ENCODE results near the gene TXNL4A. TPM values are rescaled to one million over a fixed set of nuclear protein-coding genes. Genes with fewer than 3 reads are reported as not detected.

Gene TXNL4A
- total RNA-seq, 2 experiments from 2014 or later: 120 TPM

DNA sequence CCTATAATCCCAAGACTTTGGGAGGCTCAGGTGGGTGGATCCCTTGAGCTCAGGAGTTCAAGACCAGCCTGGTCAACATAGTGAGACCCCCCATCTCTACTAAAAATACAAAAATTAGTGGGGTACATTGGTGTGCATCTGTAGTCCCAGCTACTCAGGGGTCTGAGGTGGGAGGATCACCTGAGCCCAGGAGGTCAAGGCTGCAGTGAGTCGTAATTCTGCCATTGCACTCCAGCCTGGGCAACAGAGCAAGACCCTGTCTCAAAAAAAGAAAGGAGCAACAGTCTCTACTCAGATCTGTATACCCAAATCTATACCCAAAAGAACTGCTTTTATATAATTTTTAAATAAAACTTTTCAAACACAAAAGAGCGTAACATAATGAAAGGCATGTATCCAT lies 29.4 kb downstream of the TXNL4A start:
- POLR2A ChIA-PET: interaction anchor here (1.3 kb wide), 1 partner anchor 29 kb away, joined by 4 read pairs; the partner anchor contains the start of gene TXNL4A
- Mint-ChIP-seq H3K4me3 (no peak overlapping the region), H3K36me3 (ENCODE audit: low read depth) (no peaks in the 10 kb centered on the region), H3K4me1 (peaks cover 39% of the 10 kb centered on the region), H3K27ac (no peak overlapping the region), H3K27me3 (peaks cover 20% of the 10 kb centered on the region), H3K9me3 (no peaks in the 10 kb centered on the region)
- CTCF ChIA-PET: interaction anchor here (1.1 kb wide), 1 partner anchor 8 kb away, joined by 3 read pairs; no protein-coding TSS in a partner anchor
- DNase-seq: no peak

DNA sequence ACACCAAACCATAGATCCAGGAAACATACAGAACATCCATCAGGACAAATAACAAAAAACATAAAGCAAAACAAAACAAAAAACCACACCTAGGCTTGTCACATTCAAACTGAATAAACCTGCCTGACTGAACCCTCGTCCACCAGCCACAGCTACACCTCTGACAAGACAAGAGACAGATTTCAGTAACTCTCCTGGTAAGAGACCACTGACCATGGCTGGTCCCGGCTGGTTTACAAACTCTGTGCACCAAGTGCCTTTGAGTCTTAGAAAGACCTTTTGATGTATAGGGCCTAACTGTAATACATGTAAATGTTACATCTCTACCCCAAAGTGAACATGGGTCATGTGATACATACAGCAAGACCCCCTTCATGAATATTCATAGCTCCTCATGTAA lies 32.1 kb downstream of the TXNL4A start:
- no peak overlapping the region for H3K4me3 Mint-ChIP-seq
- ChIA-PET POLR2A (no interaction called here), CTCF (no interaction called here)
- H3K36me3 Mint-ChIP-seq (ENCODE audit: low read depth): no peaks in the 10 kb centered on the region
- DNase-seq: no peak
- peaks cover 19% of the 10 kb centered on the region for H3K4me1 Mint-ChIP-seq
- no peaks in the 10 kb centered on the region for H3K9me3 Mint-ChIP-seq
- H3K27me3 Mint-ChIP-seq: peaks cover 15% of the 10 kb centered on the region
- no peak overlapping the region for H3K27ac Mint-ChIP-seq

DNA sequence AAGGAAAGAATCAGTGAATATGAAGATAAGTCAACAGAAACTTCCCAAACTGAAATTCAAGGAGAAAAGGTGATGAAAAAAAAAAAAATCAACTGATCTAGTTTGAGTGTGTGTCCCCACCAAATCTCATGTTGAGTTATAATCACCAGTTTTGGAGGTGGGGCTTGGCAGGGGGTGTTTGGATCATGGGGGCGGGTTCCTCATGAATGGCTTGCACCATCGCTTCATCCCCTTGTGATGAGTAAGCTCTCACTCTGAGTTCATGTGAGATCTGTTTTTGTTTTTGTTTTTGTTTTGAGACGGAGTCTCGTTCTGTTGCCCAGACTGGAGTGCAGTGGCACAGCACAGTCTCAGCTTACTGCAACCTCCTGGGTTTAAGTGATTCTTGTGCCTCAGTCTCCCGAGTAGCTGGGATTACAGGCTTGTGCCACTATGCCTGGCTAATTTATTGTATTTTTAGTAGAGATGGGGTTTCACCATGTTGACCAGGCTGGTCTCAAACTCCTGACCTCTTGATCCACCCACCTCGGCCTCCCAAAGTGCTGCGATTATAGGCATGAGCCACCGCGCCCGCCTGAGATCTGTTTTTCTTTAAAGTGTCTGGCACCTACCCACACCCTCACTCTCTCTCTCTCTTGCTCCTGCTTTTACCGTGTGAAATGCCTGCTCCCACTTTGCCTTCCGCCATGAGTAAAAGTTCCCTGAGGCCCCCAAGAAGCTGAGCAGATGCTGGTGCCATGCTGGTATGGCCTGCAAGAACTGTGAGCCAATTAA lies 32.9 kb downstream of the TXNL4A start:
- Mint-ChIP-seq H3K4me1 (peaks cover 16% of the 10 kb centered on the region), H3K9me3 (no peaks in the 10 kb centered on the region), H3K27ac (no peak overlapping the region), H3K27me3 (peaks cover 15% of the 10 kb centered on the region), H3K36me3 (ENCODE audit: low read depth) (no peaks in the 10 kb centered on the region), H3K4me3 (no peak overlapping the region)
- no peak for DNase-seq
- ChIA-PET CTCF (no interaction called here), POLR2A (no interaction called here)

DNA sequence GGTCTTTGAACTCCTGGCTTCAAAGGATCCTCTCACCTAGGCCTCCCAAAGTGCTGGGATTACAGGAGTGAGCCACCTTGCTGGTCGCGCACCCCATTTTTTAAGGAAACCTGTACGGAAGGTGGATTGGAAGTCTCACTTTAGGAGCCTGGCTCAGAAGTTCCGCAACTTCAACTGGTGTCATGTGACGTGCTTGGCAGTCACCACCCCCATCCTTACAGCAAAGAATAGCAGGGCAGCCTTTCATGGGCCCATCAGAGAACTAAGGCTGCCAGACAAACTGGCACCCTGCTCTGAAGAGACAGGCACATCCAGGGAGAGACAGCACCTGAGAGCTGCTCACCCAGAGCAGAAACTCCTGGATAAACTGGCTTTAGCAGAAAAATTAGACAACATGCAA lies 33.6 kb downstream of the TXNL4A start:
- H3K4me3 Mint-ChIP-seq: no peak overlapping the region
- H3K9me3 Mint-ChIP-seq: no peaks in the 10 kb centered on the region
- no peak overlapping the region for H3K27ac Mint-ChIP-seq
- H3K27me3 Mint-ChIP-seq: peaks cover 15% of the 10 kb centered on the region
- no peak for DNase-seq
- peaks cover under 1% of the 10 kb centered on the region for H3K36me3 Mint-ChIP-seq (ENCODE audit: low read depth)
- H3K4me1 Mint-ChIP-seq: peaks cover 16% of the 10 kb centered on the region
- CTCF ChIA-PET: no interaction called here
- POLR2A ChIA-PET: no interaction called here

DNA sequence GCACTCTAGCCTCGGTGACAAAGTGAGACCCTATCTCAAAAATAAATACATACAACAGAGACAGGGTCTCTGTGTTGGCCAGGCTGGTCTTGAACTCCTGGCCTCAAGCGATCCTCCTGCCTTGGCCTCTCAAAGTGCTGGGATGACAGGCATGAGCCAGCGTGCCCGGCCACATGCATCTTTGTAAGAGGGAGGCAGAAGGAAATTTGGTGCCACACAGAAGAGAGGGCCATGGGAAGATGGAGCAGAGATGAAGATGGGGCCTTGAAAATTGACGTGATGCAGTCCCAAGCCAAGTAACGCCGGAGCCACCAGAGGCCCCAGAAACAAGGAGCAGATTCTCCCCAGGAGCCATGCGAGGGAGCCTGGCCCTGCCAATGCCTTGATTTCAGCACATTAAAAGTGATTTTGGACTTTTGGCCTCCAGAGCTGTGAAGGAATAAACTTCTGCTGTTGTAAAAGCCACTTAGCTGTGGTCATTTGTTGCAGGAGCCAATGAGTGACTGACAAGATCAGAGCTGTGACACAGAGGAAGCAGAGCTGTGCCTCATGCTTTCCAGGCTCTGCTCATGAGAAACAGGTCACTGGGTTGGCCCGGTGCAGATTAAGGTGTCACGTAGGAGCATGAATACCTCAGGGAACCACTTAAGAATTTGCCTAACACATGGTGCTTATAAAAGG lies 34.3 kb downstream of the TXNL4A start:
- CTCF ChIA-PET: no interaction called here
- H3K27ac Mint-ChIP-seq: no peak overlapping the region
- H3K36me3 Mint-ChIP-seq (ENCODE audit: low read depth): peaks cover 4% of the 10 kb centered on the region
- no peak for DNase-seq
- H3K27me3 Mint-ChIP-seq: peaks cover 15% of the 10 kb centered on the region
- POLR2A ChIA-PET: interaction anchor here (3.6 kb wide), 1 partner anchor 8 kb away, joined by 34 read pairs; no protein-coding TSS in a partner anchor
- no peak overlapping the region for H3K4me3 Mint-ChIP-seq
- H3K4me1 Mint-ChIP-seq: peaks cover 19% of the 10 kb centered on the region
- no peaks in the 10 kb centered on the region for H3K9me3 Mint-ChIP-seq

DNA sequence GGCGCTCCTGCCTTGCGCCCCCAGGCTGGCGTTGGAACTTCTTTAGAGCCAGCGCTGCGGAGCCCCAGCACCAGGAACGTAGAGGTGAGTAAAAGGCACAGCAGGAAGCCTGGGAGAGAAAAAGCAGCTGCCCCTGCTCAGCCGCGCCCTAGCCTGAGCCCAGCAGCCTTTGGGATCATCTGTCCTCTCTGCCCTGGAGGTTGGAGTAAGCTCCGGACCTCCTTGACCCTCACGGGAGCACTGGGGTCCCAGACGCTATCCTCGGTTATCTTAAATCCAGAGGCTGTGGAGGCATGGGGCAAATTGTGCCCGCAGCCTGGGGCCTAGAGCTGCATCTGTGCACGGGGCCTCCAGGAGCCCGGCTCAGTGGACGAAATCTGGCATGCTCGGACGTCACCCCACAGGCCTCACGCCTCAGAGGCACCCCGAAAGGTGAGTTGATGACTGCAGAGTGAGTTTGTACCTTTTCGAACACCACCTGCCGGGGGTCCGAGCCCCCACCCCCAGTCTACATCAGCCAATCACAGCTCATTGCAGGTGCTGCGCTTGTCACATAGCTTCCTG lies 35.3 kb downstream of the TXNL4A start:
- H3K36me3 Mint-ChIP-seq (ENCODE audit: low read depth): peaks cover 8% of the 10 kb centered on the region
- H3K27me3 Mint-ChIP-seq: peaks cover 15% of the 10 kb centered on the region
- POLR2A ChIA-PET: interaction anchor here (3.6 kb wide), 1 partner anchor 9 kb away, joined by 34 read pairs; no protein-coding TSS in a partner anchor
- no peaks in the 10 kb centered on the region for H3K9me3 Mint-ChIP-seq
- peaks cover 23% of the 10 kb centered on the region for H3K4me1 Mint-ChIP-seq
- DNase-seq: no peak
- H3K4me3 Mint-ChIP-seq: no peak overlapping the region
- CTCF ChIA-PET: interaction anchor here (0.7 kb wide), 1 partner anchor 14 kb away, joined by 3 read pairs; no protein-coding TSS in a partner anchor
- no peak overlapping the region for H3K27ac Mint-ChIP-seq

DNA sequence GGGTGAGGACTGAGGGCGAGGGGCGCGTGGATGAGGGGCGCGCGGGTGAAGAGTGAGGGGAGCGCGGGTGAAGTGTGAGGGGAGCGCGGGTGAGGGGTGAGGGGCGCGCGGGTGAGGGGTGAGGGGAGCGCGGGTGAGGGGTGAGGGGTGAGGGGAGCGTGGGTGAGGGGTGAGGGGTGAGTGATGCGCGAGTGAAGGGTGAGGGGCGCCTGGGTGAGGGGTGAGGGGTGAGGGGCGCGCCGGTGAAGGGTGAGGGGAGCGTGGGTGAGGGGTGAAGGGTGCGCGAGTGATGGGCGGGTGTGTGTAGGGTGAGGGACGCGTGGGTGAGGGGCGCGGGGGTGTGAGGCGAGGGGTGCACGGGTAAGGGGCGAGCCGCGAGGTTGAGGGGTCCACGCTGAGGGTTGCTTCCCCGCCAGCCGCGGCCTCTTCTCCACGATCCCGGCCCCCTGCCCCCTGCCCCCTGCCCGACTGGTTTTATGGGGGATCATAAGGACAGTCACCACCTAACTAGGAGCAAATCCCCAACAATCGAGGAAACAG lies 35.8 kb downstream of the TXNL4A start:
- H3K36me3 Mint-ChIP-seq (ENCODE audit: low read depth): peaks cover 8% of the 10 kb centered on the region
- no peak for DNase-seq
- H3K4me3 Mint-ChIP-seq: no peak overlapping the region
- no peaks in the 10 kb centered on the region for H3K9me3 Mint-ChIP-seq
- ChIA-PET POLR2A (interaction anchor here (0.9 to 3.6 kb wide), 4 partner anchors 10 to 273 kb away, joined by 4 to 34 read pairs (median 23); partner anchors contain the start of genes CTDP1, RBFA and TXNL4A), CTCF (interaction anchor here (1.7 kb wide), 1 partner anchor 33 kb away, joined by 10 read pairs; no protein-coding TSS in a partner anchor)
- peaks cover 15% of the 10 kb centered on the region for H3K27me3 Mint-ChIP-seq
- peaks cover 23% of the 10 kb centered on the region for H3K4me1 Mint-ChIP-seq
- H3K27ac Mint-ChIP-seq: no peak overlapping the region

DNA sequence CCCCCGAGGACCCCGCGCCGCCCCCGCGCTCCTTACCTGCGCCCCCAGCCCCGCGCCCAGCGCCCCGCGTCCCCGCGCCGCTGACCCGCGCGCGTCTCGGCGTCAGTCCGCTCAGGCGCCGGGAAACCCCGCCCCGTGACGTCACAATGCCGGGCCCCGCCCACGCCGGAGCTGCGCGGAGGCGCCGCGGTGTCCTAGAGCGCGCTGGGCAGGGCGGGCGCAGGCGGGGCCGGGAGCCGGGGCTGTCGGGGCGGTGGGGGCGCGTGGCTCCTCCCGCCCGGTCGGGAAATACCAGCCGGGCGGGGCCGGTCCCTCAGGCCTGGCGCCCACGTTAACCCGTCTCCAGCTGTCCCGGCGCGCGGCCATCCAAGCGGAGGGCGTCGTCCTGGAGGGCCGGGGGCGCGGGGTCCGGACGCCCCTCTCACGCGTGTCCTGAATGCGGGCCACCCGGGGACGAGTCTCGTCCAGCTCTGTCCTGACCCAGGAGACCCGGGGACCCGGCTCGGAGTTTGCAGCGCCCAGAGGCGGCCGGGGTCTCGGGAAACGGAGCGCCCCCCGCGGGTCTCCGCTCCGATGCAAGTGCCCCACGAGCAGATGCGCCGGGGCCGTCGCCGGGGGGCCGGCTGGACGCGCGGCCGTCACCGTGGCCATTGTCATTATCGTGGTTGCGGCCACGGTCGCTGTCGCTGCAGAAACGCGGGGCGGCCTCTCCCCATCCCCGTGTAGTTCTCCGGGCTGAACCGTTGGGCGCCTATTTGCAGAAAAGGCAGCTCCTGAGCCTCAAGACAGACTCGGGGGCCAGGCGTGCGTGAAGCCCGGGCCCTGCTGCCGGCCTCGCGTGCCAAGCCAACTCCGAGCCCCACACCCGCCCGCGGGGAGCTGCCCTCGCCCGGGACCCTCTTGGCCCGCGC lies 36.6 kb downstream of the TXNL4A start, which contains the start of gene SLC66A2:
Gene SLC66A2, minus strand, starts transcription at position 109 of the 911 bp plus-strand sequence. CDS start 727 bp downstream, outside the sequence.
- Mint-ChIP-seq H3K27me3 (peaks cover 15% of the 10 kb centered on the region), H3K36me3 (ENCODE audit: low read depth) (peaks cover 8% of the 10 kb centered on the region), H3K4me1 (peaks cover 23% of the 10 kb centered on the region), H3K4me3 (peak within 1 kb of the TSS; percentile 82), H3K9me3 (no peaks in the 10 kb centered on the region), H3K27ac (peak within 1 kb of the TSS; percentile 42)
- CTCF ChIA-PET: interaction anchor here (0.6 to 1.7 kb wide), 2 partner anchors 10 to 34 kb away, joined by 3 to 10 read pairs; no protein-coding TSS in a partner anchor
- POLR2A ChIA-PET: interaction anchor here (0.9 to 3.6 kb wide), 4 partner anchors 11 to 272 kb away, joined by 4 to 34 read pairs (median 23); partner anchors contain the start of genes CTDP1, RBFA and TXNL4A
- peak; percentile 94 for DNase-seq

DNA sequence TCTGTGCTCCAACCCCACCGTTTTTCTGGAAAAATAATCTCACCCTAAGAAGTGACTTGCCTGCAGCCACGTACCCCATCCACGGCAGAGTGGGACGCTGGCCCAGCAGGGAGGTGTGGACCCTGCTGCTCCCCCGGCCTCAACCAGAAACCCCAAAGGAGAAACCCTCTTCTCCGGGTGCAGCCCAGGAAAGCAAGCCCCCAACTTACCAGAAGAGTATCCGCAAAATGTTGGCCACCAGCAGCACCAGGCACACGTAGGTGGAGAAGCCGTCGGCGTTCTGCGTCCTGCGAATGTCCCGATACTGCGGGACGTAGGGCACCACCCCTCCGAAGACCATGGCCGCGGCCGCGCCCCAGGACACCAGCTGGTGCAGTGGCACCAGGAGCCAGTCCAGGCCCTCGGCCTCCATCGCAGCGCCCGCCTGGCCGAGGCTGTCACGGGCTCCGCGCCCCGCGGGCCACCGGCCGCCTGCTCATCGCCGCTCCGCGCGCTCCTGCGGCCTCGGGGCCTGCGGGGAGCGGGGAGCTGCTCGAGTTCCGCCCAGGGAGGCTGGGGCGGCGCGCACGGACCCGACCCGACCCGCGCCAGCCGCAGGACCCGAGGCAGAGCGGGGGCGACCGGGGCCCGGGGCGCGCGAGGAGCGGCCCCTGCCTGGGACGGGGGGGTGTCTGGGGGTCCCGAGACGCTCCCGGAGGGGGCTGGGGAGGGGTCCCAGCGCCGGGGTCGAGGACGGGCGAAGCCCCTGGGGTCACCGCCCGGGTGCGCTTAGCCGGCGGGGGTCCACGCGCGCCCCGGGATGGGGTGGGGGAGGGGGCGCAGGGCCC lies 37.6 kb downstream of the TXNL4A start:
- Mint-ChIP-seq H3K9me3 (no peaks in the 10 kb centered on the region), H3K4me3 (peak overlapping the region; percentile 82), H3K4me1 (peaks cover 23% of the 10 kb centered on the region), H3K27ac (peak overlapping the region; percentile 42), H3K27me3 (peaks cover 11% of the 10 kb centered on the region), H3K36me3 (ENCODE audit: low read depth) (peaks cover 12% of the 10 kb centered on the region)
- DNase-seq: no peak
- CTCF ChIA-PET: interaction anchor here (1.0 to 1.8 kb wide), 3 partner anchors 9 to 84 kb away, joined by 3 to 10 read pairs (median 4); partner anchors contain the start of gene RBFA
- POLR2A ChIA-PET: interaction anchor here (0.7 to 3.6 kb wide), 6 partner anchors 9 to 271 kb away, joined by 3 to 34 read pairs (median 9); partner anchors contain the start of genes CTDP1 and TXNL4A

DNA sequence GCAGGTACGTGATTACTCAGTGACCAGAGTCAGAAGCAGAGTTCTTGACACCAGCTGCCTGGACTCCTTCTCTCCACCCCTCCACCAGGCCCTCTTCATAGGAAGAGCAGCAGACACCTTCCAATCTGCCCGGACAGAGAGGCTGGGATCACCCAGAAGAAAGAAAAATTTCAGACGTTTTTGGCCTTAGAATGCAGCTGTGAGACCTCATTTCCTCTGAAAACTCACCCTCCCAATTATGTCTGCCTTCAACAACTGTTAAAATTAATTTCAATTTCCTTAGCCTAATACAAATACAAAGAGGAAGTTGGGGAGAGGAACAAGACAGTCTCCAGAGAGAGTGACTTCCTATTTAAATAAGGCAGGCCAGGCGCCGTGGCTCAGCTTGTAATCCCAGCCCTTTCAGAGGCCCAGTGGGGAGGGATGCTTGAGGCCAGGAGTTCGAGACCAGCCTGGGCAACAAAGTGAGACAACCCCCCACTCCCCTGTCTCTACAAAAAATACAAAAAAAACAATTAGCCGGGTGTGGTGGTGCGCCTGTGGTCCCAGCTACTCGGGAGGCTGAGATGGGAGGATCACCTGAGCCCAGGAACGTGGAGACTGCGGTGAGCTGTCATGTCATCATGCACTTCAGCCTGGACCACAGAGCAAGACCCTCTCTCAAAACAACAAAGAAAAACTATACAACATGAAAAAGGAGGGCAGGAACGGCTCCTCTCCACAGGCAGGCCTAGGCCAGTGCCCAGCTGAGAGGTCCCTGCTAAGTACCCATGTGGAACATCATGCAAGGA lies 38.5 kb downstream of the TXNL4A start:
- H3K36me3 Mint-ChIP-seq (ENCODE audit: low read depth): peaks cover 12% of the 10 kb centered on the region
- no peak for DNase-seq
- H3K9me3 Mint-ChIP-seq: no peaks in the 10 kb centered on the region
- POLR2A ChIA-PET: interaction anchor here (0.6 to 3.6 kb wide), 6 partner anchors 10 to 556 kb away, joined by 3 to 34 read pairs (median 5); partner anchors contain the start of gene TXNL4A
- H3K4me3 Mint-ChIP-seq: peak overlapping the region; percentile 82
- H3K27me3 Mint-ChIP-seq: peaks cover 6% of the 10 kb centered on the region
- CTCF ChIA-PET: interaction anchor here (1.0 to 1.8 kb wide), 2 partner anchors 10 to 85 kb away, joined by 3 to 4 read pairs; partner anchors contain the start of gene RBFA
- peaks cover 19% of the 10 kb centered on the region for H3K4me1 Mint-ChIP-seq
- peak overlapping the region; percentile 42 for H3K27ac Mint-ChIP-seq

Data from activated CD4-positive, alpha-beta memory T cell treated with anti-CD3 and anti-CD28 coated beads, Interleukin-2, amount 10 ng/mL, durations not matched to agents 7 days and 5 days (primary cell).